GM15510 (cell line): ENCODE data around the gene SPG7.

Source experiments
- POLR2A ChIP-seq: IDR thresholded peaks from 3 replicates; pipeline ENCODE4 v1.6.1; 2011; ENCODE audit warnings: borderline replicate concordance; ENCODE audit not compliant: insufficient read length; ENCODE audit errors: extremely low read depth

SPG7 gene

GRCh38 chr16:89606006-89606405 is 97.8 kb downstream of the SPG7 start:
- TF ChIP-seq POLR2A, result no peak
